GM18868 (cell line): ENCODE data around the gene TTC7B.

ENCODE experiments used
- ATAC-seq: cut with Tn5 transposase; IDR thresholded peaks from one replicate; pipeline ENCODE4 v1.9.1; 2021; ENCODE audit warnings: mild to moderate bottlenecking, moderate library complexity; ENCODE audit not compliant: unreplicated experiment

TTC7B gene

GRCh38 chr14:90677484-90678050 is 138.7 kb downstream of the TTC7B start:
- ATAC-seq = no peak

- no peak for ATAC-seq
Measured at GRCh38 chr14:90676912-90677311, 139.3 kb downstream of the TTC7B start.

GRCh38 chr14:90676356-90676755 is 139.9 kb downstream of the TTC7B start:
- ATAC-seq = no peak

DNA sequence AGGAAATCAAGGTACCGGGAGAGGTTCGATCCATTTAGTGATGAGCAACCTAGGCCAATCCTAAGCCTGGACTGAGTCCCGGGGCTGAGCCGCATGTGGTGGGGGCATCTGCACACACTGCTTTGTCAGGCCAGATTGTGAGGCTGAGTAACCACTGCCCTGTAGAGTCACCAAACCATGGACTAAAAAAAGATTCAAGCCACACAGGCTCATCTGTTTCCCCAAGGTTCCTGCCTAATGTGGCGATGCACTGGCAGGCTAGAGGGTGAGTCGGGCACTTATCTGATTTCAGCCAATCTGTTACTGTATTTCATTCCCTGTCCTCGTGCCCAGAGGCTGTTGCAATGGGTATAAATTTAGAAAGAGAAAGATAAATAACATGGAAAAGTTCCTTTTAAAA is 140.8 kb downstream of the TTC7B start:
- ATAC-seq = no peak

DNA sequence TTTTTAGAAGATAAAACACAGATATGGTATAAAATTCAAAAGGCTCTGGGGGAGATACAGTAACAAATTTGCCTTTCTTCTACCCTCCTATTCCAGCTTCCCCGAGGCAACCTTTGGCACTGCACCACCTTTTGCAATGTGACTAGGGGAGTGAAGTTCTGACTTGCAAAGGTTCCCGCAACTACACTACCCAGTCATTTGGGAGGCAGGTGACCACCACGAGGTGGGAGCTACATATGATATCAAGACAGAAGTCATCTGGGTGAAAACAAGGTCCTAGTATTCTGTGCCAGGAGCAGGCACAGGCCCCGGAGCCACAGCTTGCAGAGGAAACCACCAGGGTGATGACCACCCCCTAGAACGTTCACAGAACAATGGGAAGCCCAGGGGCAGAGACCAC is 141.5 kb downstream of the TTC7B start:
- ATAC-seq = no peak

DNA sequence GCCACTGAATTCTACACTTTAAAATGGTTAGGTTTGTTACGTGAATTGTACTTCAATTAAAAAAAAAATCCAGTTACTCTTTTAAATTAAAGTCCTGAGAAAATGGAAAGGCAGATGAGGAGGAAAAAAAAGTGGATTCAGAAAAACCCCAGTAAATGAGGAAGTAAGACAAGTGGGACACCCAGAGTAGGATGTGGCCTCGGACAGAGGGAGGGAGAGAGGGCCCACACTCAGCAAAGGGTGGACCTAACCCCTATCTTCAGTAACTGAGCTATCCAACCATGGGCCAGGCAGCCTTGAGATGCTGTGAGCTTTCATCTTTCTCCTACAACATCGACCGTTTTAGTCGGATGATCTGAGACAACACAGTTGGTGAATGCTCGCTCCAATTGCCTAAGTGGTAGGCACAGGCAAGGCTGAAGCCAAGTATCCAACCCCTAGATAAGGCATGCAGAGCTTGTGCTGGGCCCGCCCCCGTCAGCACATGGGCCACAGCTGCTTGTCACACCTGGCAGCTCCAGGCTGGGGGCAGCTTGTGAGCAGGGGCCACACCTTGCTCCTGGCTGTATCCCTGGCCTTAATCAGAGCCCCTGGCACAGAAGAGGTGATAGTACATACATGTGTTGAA is 142.1 kb downstream of the TTC7B start:
- no peak for ATAC-seq

DNA sequence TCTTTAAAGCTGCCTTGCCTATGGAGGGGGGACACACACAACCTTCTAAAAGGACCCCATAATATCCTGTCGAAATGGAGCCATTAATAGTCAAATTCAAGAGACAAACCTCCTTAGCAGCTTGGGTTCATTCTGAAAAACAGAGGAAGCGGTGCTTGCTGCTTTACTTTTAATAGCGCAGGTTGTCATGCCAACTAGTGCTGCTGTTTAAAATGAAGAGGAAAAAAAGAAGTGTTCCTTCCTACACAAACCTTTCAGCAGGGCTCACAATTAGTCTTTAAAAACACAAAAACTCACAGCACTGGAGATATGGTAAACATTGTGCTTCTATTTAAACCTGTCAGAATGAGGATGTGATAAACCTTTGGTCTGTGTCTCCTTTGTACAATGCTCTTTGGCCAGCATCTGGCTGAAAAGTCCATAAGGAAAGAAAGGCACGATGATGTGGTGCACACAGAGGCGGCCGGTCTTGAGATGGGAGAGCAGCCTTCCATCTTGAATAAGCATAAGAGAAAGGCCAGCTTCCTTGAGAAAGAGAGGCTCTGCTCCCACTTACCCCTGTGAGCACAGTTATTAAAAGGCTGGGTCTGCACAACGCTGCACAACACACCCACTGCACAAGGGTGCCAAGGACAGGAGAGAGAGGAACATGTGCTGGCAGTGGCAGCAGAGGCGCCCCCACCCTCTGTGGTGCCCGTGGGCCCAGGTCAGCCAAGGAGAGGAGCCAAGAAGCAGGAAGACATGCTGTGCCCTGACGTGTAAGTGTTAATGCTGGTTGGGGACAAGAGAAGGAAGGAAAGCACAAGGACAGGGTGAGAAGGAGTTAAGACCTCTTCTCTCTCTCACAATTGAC is 144.6 kb downstream of the TTC7B start:
- no peak for ATAC-seq

GRCh38 chr14:90669731-90670130 is 146.5 kb downstream of the TTC7B start:
- ATAC-seq = no peak

DNA sequence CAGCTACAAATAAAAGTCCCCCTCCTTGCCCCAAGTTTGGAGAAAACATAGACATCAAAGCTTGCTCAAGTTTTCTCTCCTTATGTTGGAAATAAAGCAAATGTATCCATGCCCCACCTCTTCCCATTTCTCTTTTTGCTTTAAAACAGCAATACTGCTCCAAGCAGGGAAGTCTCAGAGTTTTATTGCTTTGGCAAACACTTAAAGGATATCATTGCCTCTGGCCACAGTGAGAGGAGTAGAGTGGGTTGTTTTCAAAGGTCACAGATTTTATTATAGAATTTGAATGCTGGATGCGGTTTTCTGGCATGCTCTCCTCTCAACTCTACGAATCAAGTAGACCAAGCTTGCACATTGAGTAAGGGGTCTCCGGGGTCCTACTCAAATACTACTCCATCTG is 149.7 kb downstream of the TTC7B start:
- ATAC-seq = no peak

GRCh38 chr14:90665321-90666000 is 150.8 kb downstream of the TTC7B start:
- ATAC-seq = no peak

- no peak for ATAC-seq
Measured at GRCh38 chr14:90664911-90665310, 151.3 kb downstream of the TTC7B start.

- no peak for ATAC-seq
Measured at GRCh38 chr14:90663680-90664079, 152.6 kb downstream of the TTC7B start.

DNA sequence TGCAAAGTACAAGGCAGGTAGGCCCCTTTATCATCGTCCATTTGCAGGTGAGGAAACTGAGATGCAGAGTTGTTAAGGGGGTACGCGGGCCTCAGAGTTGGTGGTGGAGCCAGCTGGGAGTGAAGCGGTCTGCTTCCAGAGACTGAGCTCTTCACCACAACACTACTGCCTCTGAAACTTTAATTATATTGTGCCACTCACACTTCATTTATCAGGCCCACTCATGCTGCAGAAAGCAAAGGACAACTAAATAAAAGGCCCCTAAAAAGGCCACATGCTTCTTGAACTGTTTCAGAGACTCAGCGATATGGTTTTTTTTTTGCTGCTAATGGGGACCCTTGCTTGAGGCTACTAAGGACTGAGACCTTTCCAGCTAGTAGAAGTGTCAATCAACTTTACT is 153.1 kb downstream of the TTC7B start:
- no peak for ATAC-seq

GRCh38 chr14:90661866-90662265 is 154.4 kb downstream of the TTC7B start:
- ATAC-seq = no peak

DNA sequence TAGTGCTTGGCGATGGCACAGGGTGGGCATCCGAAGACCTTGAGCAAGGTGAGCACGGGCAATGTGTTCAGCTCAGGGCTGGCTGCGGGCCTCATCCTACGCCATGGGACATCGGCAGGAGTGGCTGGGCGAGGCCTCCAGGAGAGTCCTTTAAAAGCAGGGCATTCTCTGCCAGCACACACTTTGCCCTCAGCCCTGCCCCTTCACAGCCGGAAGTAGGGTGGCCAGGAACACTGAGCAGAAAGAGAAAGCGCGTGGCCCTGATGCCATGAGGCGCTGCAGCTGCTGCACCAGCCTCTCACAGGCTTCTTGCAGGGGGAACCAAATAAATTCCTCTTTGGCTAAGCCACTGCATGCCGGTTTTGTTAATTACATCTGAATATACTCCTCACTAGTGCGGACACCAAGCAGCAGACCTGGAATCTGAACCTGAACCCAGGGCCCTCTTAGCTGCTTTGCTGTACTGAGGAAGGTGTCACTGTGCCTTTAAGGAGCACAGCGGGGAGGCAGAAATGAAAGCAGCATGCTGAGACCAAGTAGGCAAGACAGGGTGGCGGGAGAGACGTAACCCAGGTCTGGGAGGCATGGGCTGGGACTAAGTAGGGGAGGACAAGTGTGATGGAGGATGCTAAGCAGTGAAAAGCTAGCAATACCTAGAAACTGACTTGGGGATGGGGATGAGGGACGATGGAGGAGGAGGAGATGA is 155.2 kb downstream of the TTC7B start:
- no peak for ATAC-seq

DNA sequence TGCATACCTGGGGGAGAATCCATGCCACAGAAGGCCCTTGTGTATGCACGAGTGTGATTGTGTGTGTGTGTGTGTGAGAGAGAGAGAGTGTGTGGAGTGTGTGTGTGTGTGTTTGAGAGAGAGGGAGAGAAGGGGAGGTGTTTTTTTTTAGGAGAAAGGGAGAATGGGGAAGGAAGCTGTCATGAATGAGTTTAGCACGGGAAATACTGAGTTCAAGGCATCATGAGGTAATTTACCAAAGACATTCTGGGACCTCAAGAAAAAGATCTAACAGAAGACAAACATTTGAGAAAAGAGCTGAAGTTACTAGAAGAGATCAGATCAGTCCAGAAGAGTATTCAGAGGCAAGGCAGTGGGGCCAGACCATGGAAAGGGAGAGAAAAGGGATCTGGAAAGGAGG is 157.1 kb downstream of the TTC7B start:
- ATAC-seq = no peak

DNA sequence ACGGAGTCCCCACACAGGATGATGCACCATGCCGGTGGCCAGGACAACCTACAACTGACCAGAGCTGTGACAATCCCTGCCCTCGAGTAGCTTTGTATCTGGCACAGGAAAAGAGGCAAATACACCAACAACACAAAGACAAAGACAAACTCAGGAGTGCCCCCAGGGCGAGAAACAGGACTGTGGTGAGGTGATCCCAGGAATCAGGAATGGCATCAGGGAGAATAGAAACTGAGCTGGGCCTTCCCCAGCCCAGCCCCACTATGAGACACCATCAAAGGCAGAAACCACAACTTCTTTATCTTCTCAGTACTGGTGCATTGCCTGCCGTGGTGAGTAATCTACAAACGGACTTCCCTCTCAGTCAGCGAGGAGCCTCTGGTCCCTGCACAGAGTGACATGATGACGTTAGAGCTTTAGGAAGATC is 157.7 kb downstream of the TTC7B start:
- ATAC-seq = peak; percentile 60

DNA sequence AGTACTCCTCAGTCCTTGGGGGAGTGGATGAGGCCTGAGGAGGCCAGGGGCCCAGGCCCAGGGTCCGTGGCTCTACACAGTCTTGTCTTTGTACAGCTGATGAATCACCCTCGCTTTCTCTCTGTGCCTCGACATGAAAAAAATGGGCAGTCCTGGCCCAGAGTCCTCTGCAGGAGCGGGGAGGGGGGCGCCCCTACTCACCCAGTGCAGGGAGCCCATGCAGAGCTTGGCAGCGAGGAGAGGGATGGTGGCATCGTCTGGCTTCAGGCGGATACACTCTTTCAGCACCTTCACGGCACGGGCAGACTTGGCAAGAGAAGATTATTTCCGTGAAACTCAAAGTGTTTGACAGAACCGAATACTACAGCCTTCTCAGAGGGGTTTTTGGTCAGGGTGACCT is 159.3 kb downstream of the TTC7B start:
- no peak for ATAC-seq

- ATAC-seq = no peak
Measured at GRCh38 chr14:90655829-90656228, 160.4 kb downstream of the TTC7B start.

DNA sequence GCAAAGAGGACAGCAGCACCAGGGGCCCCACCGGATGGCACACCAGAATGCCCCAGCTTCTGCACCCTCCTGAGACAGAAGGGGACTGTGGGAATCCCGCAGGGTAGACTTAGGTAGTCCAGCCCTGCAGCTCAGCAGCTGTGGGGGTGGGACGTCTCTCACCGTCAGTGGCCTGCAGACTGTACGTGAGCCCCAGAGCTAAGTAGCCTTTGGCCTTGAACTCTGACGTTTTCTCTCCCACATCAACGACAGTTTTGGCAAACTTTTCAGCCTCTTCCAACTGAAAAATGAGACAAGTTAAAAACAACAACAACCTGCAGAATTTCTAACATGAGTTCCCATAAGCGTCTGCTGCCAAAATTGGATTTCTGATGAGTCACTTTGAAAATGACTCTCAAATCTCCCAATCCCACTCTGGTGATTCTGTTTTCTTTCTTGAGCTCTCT is 161.4 kb downstream of the TTC7B start:
- no peak for ATAC-seq

GRCh38 chr14:90652626-90653025 is 163.6 kb downstream of the TTC7B start:
- ATAC-seq = no peak
